Smooth muscle cell (in vitro differentiated cells): Measurements from ENCODE around the gene HDGFL2. TPM values are rescaled to one million over a fixed set of nuclear protein-coding genes. Genes with fewer than 3 reads are reported as not detected.

Source experiments
- DNase-seq: peaks from one replicate; lab custom pipeline; 2025; ENCODE audit not compliant: unreplicated experiment; lab: John Stamatoyannopoulos, UW
- H2AFZ ChIP-seq: fragments of 200-600 bp; sonication (generic); 2 replicates; pipeline ENCODE4 v1.6.0; 2016; ENCODE audit warnings: antibody characterized with exemption, low read depth, mild to moderate bottlenecking
- H3F3A ChIP-seq: fragments of 200-600 bp; sonication (generic); 2 replicates; pipeline ENCODE4 v1.6.0; 2017; ENCODE audit warnings: antibody characterized with exemption, low read depth
- H3K27ac ChIP-seq: fragments of 200-600 bp; sonication (generic); 2 replicates; pipeline ENCODE4 v1.5.1; 2016; ENCODE audit warnings: low read depth, mild to moderate bottlenecking
- H3K27me3 ChIP-seq: fragments of 200-600 bp; sonication (generic); 2 replicates; pipeline ENCODE4 v1.6.1; 2016; ENCODE audit warnings: low read depth, mild to moderate bottlenecking
- H3K36me3 ChIP-seq: fragments of 200-600 bp; sonication (generic); 2 replicates; pipeline ENCODE4 v1.5.1; 2016; ENCODE audit warnings: low read depth
- H3K4me1 ChIP-seq: fragments of 200-600 bp; sonication (generic); 2 replicates; pipeline ENCODE4 v1.5.1; 2016; ENCODE audit warnings: low read depth
- H3K4me2 ChIP-seq: fragments of 200-600 bp; sonication (generic); 2 replicates; pipeline ENCODE4 v1.6.0; 2016; ENCODE audit warnings: mild to moderate bottlenecking
- H3K4me3 ChIP-seq: fragments of 200-600 bp; sonication (generic); 2 replicates; pipeline ENCODE4 v1.5.1; 2016; ENCODE audit warnings: mild to moderate bottlenecking
- H3K79me2 ChIP-seq: fragments of 200-600 bp; sonication (generic); 2 replicates; pipeline ENCODE4 v1.6.0; 2016; ENCODE audit warnings: low read depth, mild to moderate bottlenecking
- H3K9ac ChIP-seq: fragments of 200-600 bp; sonication (generic); 2 replicates; pipeline ENCODE4 v1.6.0; 2016; ENCODE audit warnings: low read depth
- H3K9me3 ChIP-seq: fragments of 200-600 bp; sonication (generic); replicated peaks from 2 replicates; pipeline ENCODE4 v1.5.1; 2016; ENCODE audit warnings: low read depth
- H4K20me1 ChIP-seq: fragments of 200-600 bp; sonication (generic); 2 replicates; pipeline ENCODE4 v1.6.0; 2016; ENCODE audit warnings: low read depth
- CTCF ChIP-seq: fragments of 200-600 bp; sonication (generic); IDR thresholded peaks from 2 replicates; pipeline ENCODE4 v1.5.1; 2017; ENCODE audit warnings: borderline replicate concordance, mild to moderate bottlenecking, antibody characterized with exemption; ENCODE audit not compliant: insufficient read depth, poor library complexity, severe bottlenecking
- WGBS: methylation state at CpG from one replicate; pipeline ENCODE4 v1.1.7; 2016; ENCODE audit warnings: low lambda C conversion rate; 5-methylcytosine and 5-hydroxymethylcytosine counted together
- polyA plus RNA-seq: library from polyadenylated mRNA; unstranded; fragments of >200 nt; fragmentation: Nextera tagmentation; extraction: Ambion mirVana; gene quantifications from 2 replicates; pipeline ENCODE4 v1.2.1, GENCODE V29; 2016
- total RNA-seq: library from RNA; depleted of rRNA; stranded (reverse); fragments of >200 nt; gene quantifications from 2 replicates; pipeline ENCODE4 v1.2.3, GENCODE V29; 2014

The HDGFL2 gene
- total and polyA plus RNA-seq, 2 experiments from 2014 or later = 27.9 to 94.1 TPM

DNA sequence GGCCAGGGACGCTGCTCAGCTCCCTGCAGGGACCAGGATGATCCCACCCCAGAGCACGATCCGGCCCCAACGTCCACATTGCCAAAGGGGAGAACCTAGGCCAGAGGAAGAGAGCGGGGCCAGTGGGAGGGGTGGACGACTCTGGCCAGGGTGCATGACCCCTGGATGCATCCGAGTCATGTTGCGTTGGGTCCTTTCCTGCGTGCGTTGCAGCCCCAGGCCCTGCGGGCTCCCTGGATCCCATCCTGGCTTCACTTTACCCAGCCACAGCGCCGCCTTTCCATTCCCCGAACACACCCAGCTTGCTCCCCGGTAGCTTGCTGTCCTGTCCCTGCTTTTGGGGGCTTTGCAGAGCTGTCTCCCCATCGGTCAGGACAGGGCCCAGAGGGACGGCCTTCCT is 35.7 kb downstream of the HDGFL2 start:
- WGBS = 93% methylated on average over 17 of the region's 17 CpGs
- H3K9ac ChIP-seq = no peak overlapping the region

GRCh38 chr19:4508698-4509097 is 36.6 kb downstream of the HDGFL2 start:
- Histone ChIP-seq H3K27me3 (no peaks in the 10 kb centered on the region), H3K4me3 (no peak overlapping the region), H4K20me1 (no peaks in the 10 kb centered on the region), H3F3A (peaks cover 6% of the 10 kb centered on the region), H3K9me3 (no peaks in the 10 kb centered on the region), H3K79me2 (no peaks in the 10 kb centered on the region), H3K9ac (no peak overlapping the region), H2AFZ (no peak overlapping the region), H3K4me2 (no peak overlapping the region), H3K36me3 (no peaks in the 10 kb centered on the region), H3K27ac (no peak overlapping the region), H3K4me1 (no peaks in the 10 kb centered on the region)
- DNase-seq = no peak
- TF ChIP-seq CTCF = no peak
- 97% methylated on average over 21 of the region's 21 CpGs for WGBS

More for the DNA sequence above, 35.7 kb downstream of the HDGFL2 start:
- Histone ChIP-seq H3K79me2 (no peaks in the 10 kb centered on the region), H3K36me3 (no peaks in the 10 kb centered on the region), H3K4me2 (no peak overlapping the region), H2AFZ (no peak overlapping the region), H3K27me3 (no peaks in the 10 kb centered on the region), H3K4me3 (no peak overlapping the region), H3K9me3 (no peaks in the 10 kb centered on the region), H3F3A (peaks cover 6% of the 10 kb centered on the region), H4K20me1 (no peaks in the 10 kb centered on the region), H3K4me1 (no peaks in the 10 kb centered on the region), H3K27ac (no peak overlapping the region)
- no peak for DNase-seq
- no peak for TF ChIP-seq CTCF

DNA sequence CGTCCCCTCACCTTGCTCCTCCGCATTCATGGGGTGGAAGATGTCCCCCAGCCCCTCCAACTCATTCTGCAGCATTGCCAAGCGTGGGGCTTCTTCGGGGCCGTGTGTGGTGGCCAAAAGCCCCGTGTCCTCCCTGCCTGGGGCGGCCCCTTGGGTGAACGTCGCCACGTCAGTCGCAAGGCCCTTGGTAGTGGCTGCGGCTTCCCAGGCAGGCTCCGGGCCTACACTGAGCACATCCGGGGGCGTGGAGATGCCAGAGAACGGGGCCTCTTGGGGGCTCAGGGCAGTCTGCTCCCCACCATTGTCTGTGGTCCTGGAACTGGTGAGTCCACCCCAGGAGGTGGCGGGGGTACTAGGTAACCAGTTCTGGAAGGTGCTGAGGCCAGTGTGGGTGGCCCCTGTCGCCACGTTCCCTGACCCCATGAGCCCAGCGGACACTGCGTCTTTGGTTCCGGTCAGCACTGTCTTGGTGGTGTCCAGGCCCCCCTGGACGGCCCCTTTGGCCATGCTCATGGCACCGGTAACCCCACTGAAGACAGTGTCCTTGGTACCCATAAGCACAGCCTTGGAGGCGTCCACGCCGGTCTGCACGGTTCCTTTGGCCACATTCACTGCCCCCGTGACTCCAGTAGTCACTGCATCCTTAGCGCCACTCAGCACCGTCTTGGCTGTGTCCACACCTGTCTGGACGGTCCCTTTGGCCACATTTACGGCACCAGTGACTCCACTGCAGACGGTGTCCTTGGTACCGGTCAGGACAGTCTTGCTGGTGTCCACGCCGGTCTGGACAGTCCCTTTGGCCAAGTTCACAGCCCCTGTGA is 38.5 kb downstream of the HDGFL2 start:
- Histone ChIP-seq H3K4me3 (no peak overlapping the region), H3K9me3 (no peaks in the 10 kb centered on the region), H3K79me2 (no peaks in the 10 kb centered on the region), H3F3A (peaks cover 6% of the 10 kb centered on the region), H3K27me3 (no peaks in the 10 kb centered on the region), H4K20me1 (no peaks in the 10 kb centered on the region), H3K4me2 (no peak overlapping the region), H2AFZ (no peak overlapping the region), H3K27ac (no peak overlapping the region), H3K4me1 (no peaks in the 10 kb centered on the region), H3K9ac (no peak overlapping the region), H3K36me3 (no peaks in the 10 kb centered on the region)
- 94% methylated on average over 37 of the region's 37 CpGs for WGBS
- no peak for TF ChIP-seq CTCF
- no peak for DNase-seq
